ENCODE results near the gene KCNQ1OT1. TPM values are rescaled to one million over a fixed set of nuclear protein-coding genes. Genes with fewer than 3 reads are reported as not detected.

KCNQ1OT1 gene
- total RNA-seq, 1 experiment from 2014 or later: 2.4 TPM

- no peak for TF ChIP-seq TCF7 (CRISPR knock-in tag; IDR thresholded peaks at IDR 0.05; ENCODE audit: low read depth)
- TF ChIP-seq ZNF138 (CRISPR knock-in tag; conservative IDR thresholded peaks at IDR 0.05): no peak
- no peak for TF ChIP-seq JAZF1 (CRISPR knock-in tag; IDR thresholded peaks at IDR 0.05)
- no peak for TF ChIP-seq PREB (CRISPR knock-in tag; IDR thresholded peaks at IDR 0.05; ENCODE audit: borderline replicate concordance)
- no peak for TF ChIP-seq CREM (CRISPR knock-in tag; IDR thresholded peaks at IDR 0.05)
- TF ChIP-seq ZNF263 (CRISPR knock-in tag; IDR thresholded peaks at IDR 0.05; ENCODE audit: low read depth): no peak
- no peak for TF ChIP-seq NFATC4 (CRISPR knock-in tag; IDR thresholded peaks at IDR 0.05)
Observed at GRCh38 chr11:2652333-2653197, 47.2 kb downstream of the KCNQ1OT1 start (continued).

- ChIA-PET CTCF (no interaction called here), POLR2A (no interaction called here)
- Mint-ChIP-seq H3K4me1 (0 out of 2 replicates have a peak, but pooled peaks cover 4% of the 10 kb centered on the region), H3K9me3 (peaks cover 82% of the 10 kb centered on the region), H3K27me3 (ENCODE audit: low read depth) (peaks cover 100% of the 10 kb centered on the region; the same call in 1 of the 2 replicates), H3K36me3 (peaks cover 84% of the 10 kb centered on the region), H3K27ac (no peak overlapping the region), H3K4me3 (no peak overlapping the region)
- DNase-seq (ENCODE audit: low spot score) (no peak), ATAC-seq (no peak)
- TF ChIP-seq STAT6 (CRISPR knock-in tag; conservative IDR thresholded peaks at IDR 0.05; ENCODE audit: low read depth) (no peak), GRHL2 (CRISPR knock-in tag; IDR thresholded peaks at IDR 0.05; ENCODE audit: insufficient replicate concordance, severe bottlenecking) (no peak)
Observed at GRCh38 chr11:2651826-2652271, 47.9 kb downstream of the KCNQ1OT1 start.

- H3K27me3 Mint-ChIP-seq (ENCODE audit: low read depth): peaks cover 100% of the 10 kb centered on the region; the same call in 1 of the 2 replicates
- DNase-seq (ENCODE audit: low spot score): no peak
- H3K36me3 Mint-ChIP-seq: peaks cover 84% of the 10 kb centered on the region
- POLR2A ChIA-PET: no interaction called here
- no peak overlapping the region for H3K27ac Mint-ChIP-seq
- H3K4me3 Mint-ChIP-seq: no peak overlapping the region
- H3K9me3 Mint-ChIP-seq: peaks cover 79% of the 10 kb centered on the region
- CTCF ChIA-PET: interaction anchor here (0.6 to 0.9 kb wide), 2 partner anchors 234 to 511 kb away, joined by 3 to 4 read pairs; partner anchors contain the start of gene CDKN1C
- H3K4me1 Mint-ChIP-seq: 0 out of 2 replicates have a peak, but pooled peaks cover 4% of the 10 kb centered on the region
- no peak for ATAC-seq
- TF ChIP-seq STAT6 (CRISPR knock-in tag; conservative IDR thresholded peaks at IDR 0.05; ENCODE audit: low read depth) (no peak), IRF1 (CRISPR knock-in tag; IDR thresholded peaks at IDR 0.05) (no peak), ETV6 (CRISPR knock-in tag; IDR thresholded peaks at IDR 0.05) (no peak), ZNF121 (CRISPR knock-in tag; IDR thresholded peaks at IDR 0.05) (no peak), ESRRA (CRISPR knock-in tag; IDR thresholded peaks at IDR 0.05; ENCODE audit: borderline replicate concordance) (no peak), FOXK1 (CRISPR knock-in tag; IDR thresholded peaks at IDR 0.05) (no peak), JUN (CRISPR knock-in tag; IDR thresholded peaks at IDR 0.05) (no peak), EMX1 (CRISPR knock-in tag; IDR thresholded peaks at IDR 0.05) (no peak), KAT7 (CRISPR knock-in tag; IDR thresholded peaks at IDR 0.05; ENCODE audit: borderline replicate concordance) (no peak), USF2 (CRISPR knock-in tag; IDR thresholded peaks at IDR 0.05) (no peak), AR (CRISPR knock-in tag; IDR thresholded peaks at IDR 0.05) (no peak), ZNF232 (CRISPR knock-in tag; IDR thresholded peaks at IDR 0.05) (no peak), GTF2I (CRISPR knock-in tag; conservative IDR thresholded peaks at IDR 0.05) (no peak)
Observed at GRCh38 chr11:2651054-2651617, 48.7 kb downstream of the KCNQ1OT1 start.
